Loucy (cell line): Measurements from ENCODE around the gene TRAPPC12.

Source experiments
- EZH2phosphoT487 ChIP-seq: fragments of 200-600 bp; IDR thresholded peaks from 2 replicates; pipeline ENCODE4 v1.6.1; 2018; ENCODE audit warnings: antibody characterized with exemption, mild to moderate bottlenecking, moderate library complexity, borderline replicate concordance
- TF ChIP-seq, protein P1 (sequence below): fragments of 200-600 bp; sonication (generic); conservative IDR thresholded peaks from 2 replicates; pipeline ENCODE4 v1.5.1; 2014; ENCODE audit warnings: mild to moderate bottlenecking, antibody characterized with exemption, low read length

DNA sequence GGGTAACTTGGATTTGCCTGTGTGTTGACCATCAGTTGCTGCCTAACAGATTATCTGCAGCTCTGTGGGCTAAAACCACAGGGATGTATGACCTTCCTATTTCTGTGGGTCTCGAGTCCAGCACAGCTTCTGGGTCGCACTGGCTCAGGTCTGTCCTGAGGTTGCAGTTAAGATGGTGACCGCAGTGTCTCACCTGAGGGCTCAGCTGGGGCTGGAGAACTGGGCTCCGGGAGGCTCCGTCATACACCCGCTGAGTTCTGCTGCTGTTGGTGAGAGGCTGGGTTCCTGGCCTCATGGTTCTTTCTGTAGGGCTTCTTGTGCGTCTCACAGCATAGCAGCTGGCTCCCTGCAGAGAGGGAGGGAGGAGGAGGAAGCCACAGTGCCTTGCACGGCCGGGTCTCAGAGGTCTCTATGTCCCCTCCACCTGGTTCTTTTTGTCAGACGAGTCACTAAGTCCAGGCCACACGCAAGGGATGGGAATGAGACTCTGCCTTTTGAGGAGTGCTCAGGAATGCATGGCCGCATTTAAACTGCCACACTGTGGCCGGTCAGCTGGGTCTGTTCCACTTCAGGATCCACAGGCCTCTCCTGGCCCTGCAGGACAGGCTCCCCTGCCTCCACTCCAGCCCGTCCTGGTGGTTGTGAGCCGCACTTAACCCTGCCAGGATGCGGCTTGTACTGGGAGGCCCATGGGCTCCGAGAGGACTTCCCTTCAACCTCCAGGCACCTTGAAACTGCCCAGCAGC, 72.6 kb downstream of the TRAPPC12 start:
- TF ChIP-seq, protein P1, sequence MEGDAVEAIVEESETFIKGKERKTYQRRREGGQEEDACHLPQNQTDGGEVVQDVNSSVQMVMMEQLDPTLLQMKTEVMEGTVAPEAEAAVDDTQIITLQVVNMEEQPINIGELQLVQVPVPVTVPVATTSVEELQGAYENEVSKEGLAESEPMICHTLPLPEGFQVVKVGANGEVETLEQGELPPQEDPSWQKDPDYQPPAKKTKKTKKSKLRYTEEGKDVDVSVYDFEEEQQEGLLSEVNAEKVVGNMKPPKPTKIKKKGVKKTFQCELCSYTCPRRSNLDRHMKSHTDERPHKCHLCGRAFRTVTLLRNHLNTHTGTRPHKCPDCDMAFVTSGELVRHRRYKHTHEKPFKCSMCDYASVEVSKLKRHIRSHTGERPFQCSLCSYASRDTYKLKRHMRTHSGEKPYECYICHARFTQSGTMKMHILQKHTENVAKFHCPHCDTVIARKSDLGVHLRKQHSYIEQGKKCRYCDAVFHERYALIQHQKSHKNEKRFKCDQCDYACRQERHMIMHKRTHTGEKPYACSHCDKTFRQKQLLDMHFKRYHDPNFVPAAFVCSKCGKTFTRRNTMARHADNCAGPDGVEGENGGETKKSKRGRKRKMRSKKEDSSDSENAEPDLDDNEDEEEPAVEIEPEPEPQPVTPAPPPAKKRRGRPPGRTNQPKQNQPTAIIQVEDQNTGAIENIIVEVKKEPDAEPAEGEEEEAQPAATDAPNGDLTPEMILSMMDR, result no peak
- TF ChIP-seq EZH2phosphoT487, result no peak
